Neural progenitor cell (in vitro differentiated cells): Measurements from ENCODE around the gene PLA2G2F. TPM values are rescaled to one million over a fixed set of nuclear protein-coding genes. Genes with fewer than 3 reads are reported as not detected.

Experiments
- DNase-seq: peaks from one replicate; pipeline ENCODE4 v3.0.0-alpha.2; 2016; ENCODE audit warnings: low spot score
- H2AFZ ChIP-seq: fragments of 200-600 bp; sonication (generic); replicated peaks from 2 replicates; pipeline ENCODE4 v1.6.1; 2016; ENCODE audit warnings: antibody characterized with exemption
- H3F3A ChIP-seq: fragments of 200-600 bp; sonication (generic); 2 replicates; pipeline ENCODE4 v1.6.1; 2016; ENCODE audit warnings: antibody characterized with exemption, low read depth
- H3K27ac ChIP-seq: fragments of 200-600 bp; sonication (generic); 2 replicates; pipeline ENCODE4 v1.5.1; 2016; ENCODE audit warnings: mild to moderate bottlenecking
- H3K27me3 ChIP-seq: fragments of 200-600 bp; sonication (generic); 2 replicates; pipeline ENCODE4 v1.6.1; 2016; ENCODE audit warnings: mild to moderate bottlenecking, moderate library complexity
- H3K36me3 ChIP-seq: fragments of 200-600 bp; sonication (generic); 2 replicates; pipeline ENCODE4 v1.5.1; 2016
- H3K4me1 ChIP-seq: fragments of 200-600 bp; sonication (generic); 2 replicates; pipeline ENCODE4 v1.6.1; 2016; ENCODE audit warnings: mixed run types
- H3K4me2 ChIP-seq: fragments of 200-600 bp; sonication (generic); 2 replicates; pipeline ENCODE4 v1.6.1; 2016
- H3K4me3 ChIP-seq: fragments of 200-600 bp; sonication (generic); 2 replicates; pipeline ENCODE4 v1.5.1; 2016
- H3K79me2 ChIP-seq: fragments of 200-600 bp; sonication (generic); 2 replicates; pipeline ENCODE4 v1.6.1; 2016; ENCODE audit warnings: low read depth
- H3K9ac ChIP-seq: fragments of 200-600 bp; sonication (generic); 2 replicates; pipeline ENCODE4 v1.6.1; 2016
- H3K9me3 ChIP-seq: fragments of 200-600 bp; sonication (generic); 2 replicates; pipeline ENCODE4 v1.5.1; 2016; ENCODE audit warnings: low read depth
- H4K20me1 ChIP-seq: fragments of 200-600 bp; sonication (generic); 2 replicates; pipeline ENCODE4 v1.6.1; 2016; ENCODE audit warnings: low read depth
- H3K27ac Mint-ChIP-seq: 3 replicates; pipeline ENCODE4 v1.8.0; 2021; ENCODE audit warnings: mixed read lengths
- H3K27me3 Mint-ChIP-seq: 2 replicates; pipeline ENCODE4 v1.8.0; 2022; ENCODE audit warnings: low read depth, mild to moderate bottlenecking, inconsistent platforms, moderate library complexity, mixed read lengths; ENCODE audit not compliant: insufficient read depth
- H3K36me3 Mint-ChIP-seq: 3 replicates; pipeline ENCODE4 v1.8.0; 2021; ENCODE audit warnings: mixed read lengths
- H3K4me1 Mint-ChIP-seq: 3 replicates; pipeline ENCODE4 v1.8.0; 2021; ENCODE audit warnings: mixed read lengths
- H3K4me3 Mint-ChIP-seq: 3 replicates; pipeline ENCODE4 v1.8.0; 2021; ENCODE audit warnings: mild to moderate bottlenecking, moderate library complexity, mixed read lengths
- H3K9me3 Mint-ChIP-seq: 3 replicates; pipeline ENCODE4 v1.8.0; 2020; ENCODE audit warnings: mixed read lengths
- CTCF ChIP-seq: fragments of 200-600 bp; sonication (generic); IDR thresholded peaks from 2 replicates; pipeline ENCODE4 v1.5.1; 2017; ENCODE audit warnings: antibody characterized with exemption, mild to moderate bottlenecking
- EZH2 ChIP-seq: fragments of 200-600 bp; sonication (generic); IDR thresholded peaks from 2 replicates; pipeline ENCODE4 v1.6.1; 2017; ENCODE audit warnings: antibody characterized with exemption, mild to moderate bottlenecking, moderate library complexity
- EZH2phosphoT487 ChIP-seq: fragments of 200-600 bp; sonication (generic); IDR thresholded peaks from 2 replicates; pipeline ENCODE4 v1.6.1; 2017; ENCODE audit warnings: antibody characterized with exemption
- total RNA-seq: library from RNA; depleted of rRNA; stranded (reverse); fragments of >200 nt; gene quantifications from 2 replicates; pipeline ENCODE4 v1.2.3, GENCODE V29; 2015; ENCODE audit warnings: low replicate concordance

The PLA2G2F gene
- total RNA-seq, 1 donor from 2014 or later, result not detected

GRCh38 chr1:20150326-20150705 is 11.2 kb downstream of the PLA2G2F start:
- Histone ChIP-seq H3K4me3 (no peak overlapping the region), H3K9ac (no peak overlapping the region), H3K36me3 (no peaks in the 10 kb centered on the region), H3K9me3 (no peaks in the 10 kb centered on the region), H3F3A (no peaks in the 10 kb centered on the region), H2AFZ (no peak overlapping the region), H3K27ac (no peak overlapping the region), H3K4me1 (peaks cover 7% of the 10 kb centered on the region), H3K27me3 (no peaks in the 10 kb centered on the region), H3K79me2 (no peaks in the 10 kb centered on the region), H4K20me1 (no peaks in the 10 kb centered on the region), H3K4me2 (no peak overlapping the region)
- H3K27ac Mint-ChIP-seq, result no peak overlapping the region
- peaks cover 9% of the 10 kb centered on the region for H3K4me1 Mint-ChIP-seq
- DNase-seq, result no peak
- H3K27me3 Mint-ChIP-seq, result peaks cover 5% of the 10 kb centered on the region
- H3K4me3 Mint-ChIP-seq, result no peak overlapping the region
- TF ChIP-seq EZH2phosphoT487 (no peak), EZH2 (no peak), CTCF (no peak)
- H3K9me3 Mint-ChIP-seq, result no peaks in the 10 kb centered on the region
- no peaks in the 10 kb centered on the region for H3K36me3 Mint-ChIP-seq

- H3K9ac ChIP-seq, result no peak overlapping the region
- H2AFZ ChIP-seq, result no peak overlapping the region
- peaks cover 7% of the 10 kb centered on the region for H3K4me1 ChIP-seq
- H3K4me1 Mint-ChIP-seq, result peaks cover 9% of the 10 kb centered on the region
- H3K4me3 Mint-ChIP-seq, result no peak overlapping the region
- no peaks in the 10 kb centered on the region for H3K9me3 ChIP-seq
- no peaks in the 10 kb centered on the region for H4K20me1 ChIP-seq
- no peak overlapping the region for H3K27ac ChIP-seq
- no peaks in the 10 kb centered on the region for H3K36me3 ChIP-seq
- TF ChIP-seq EZH2phosphoT487 (no peak), EZH2 (no peak), CTCF (no peak)
- H3K27me3 Mint-ChIP-seq, result peaks cover 5% of the 10 kb centered on the region
- H3K36me3 Mint-ChIP-seq, result no peaks in the 10 kb centered on the region
- no peaks in the 10 kb centered on the region for H3K79me2 ChIP-seq
- H3F3A ChIP-seq, result no peaks in the 10 kb centered on the region
- H3K27me3 ChIP-seq, result no peaks in the 10 kb centered on the region
- no peak overlapping the region for H3K4me3 ChIP-seq
- H3K9me3 Mint-ChIP-seq, result no peaks in the 10 kb centered on the region
- H3K4me2 ChIP-seq, result no peak overlapping the region
- H3K27ac Mint-ChIP-seq, result no peak overlapping the region
- DNase-seq, result no peak
These were observed 11.8 kb downstream of the PLA2G2F start for GRCh38 chr1:20150969-20151368.

GRCh38 chr1:20151906-20152598 is 12.9 kb downstream of the PLA2G2F start:
- peak overlapping the region; percentile 71 for H3K4me2 ChIP-seq
- H3K36me3 Mint-ChIP-seq, result no peaks in the 10 kb centered on the region

More at GRCh38 chr1:20151906-20152598, 12.9 kb downstream of the PLA2G2F start:
- H3K9me3 ChIP-seq, result no peaks in the 10 kb centered on the region
- peak overlapping the region; percentile 64 for H3K4me3 Mint-ChIP-seq
- H3K9ac ChIP-seq, result no peak overlapping the region
- peak overlapping the region; percentile 33 for H3K4me3 ChIP-seq
- no peaks in the 10 kb centered on the region for H3K79me2 ChIP-seq
- H2AFZ ChIP-seq, result peak overlapping the region; percentile 78
- peak; percentile 89 for DNase-seq
- H3K27me3 Mint-ChIP-seq, result peaks cover 3% of the 10 kb centered on the region
- no peaks in the 10 kb centered on the region for H3K9me3 Mint-ChIP-seq
- H3K4me1 Mint-ChIP-seq, result peaks cover 7% of the 10 kb centered on the region
- H3K27ac ChIP-seq, result no peak overlapping the region
- no peaks in the 10 kb centered on the region for H4K20me1 ChIP-seq
- H3K4me1 ChIP-seq, result peaks cover 4% of the 10 kb centered on the region
- TF ChIP-seq CTCF (peak; percentile 84), EZH2phosphoT487 (no peak)
- H3K36me3 ChIP-seq, result no peaks in the 10 kb centered on the region
- no peaks in the 10 kb centered on the region for H3K27me3 ChIP-seq
- peak overlapping the region; percentile 33 for H3K27ac Mint-ChIP-seq
- no peaks in the 10 kb centered on the region for H3F3A ChIP-seq
